ENCODE measurements around the gene RBPJL. TPM values are rescaled to one million over a fixed set of nuclear protein-coding genes. Genes with fewer than 3 reads are reported as not detected.

RBPJL gene
- total RNA-seq, 4 donors from 2014 or later = not detected

DNA sequence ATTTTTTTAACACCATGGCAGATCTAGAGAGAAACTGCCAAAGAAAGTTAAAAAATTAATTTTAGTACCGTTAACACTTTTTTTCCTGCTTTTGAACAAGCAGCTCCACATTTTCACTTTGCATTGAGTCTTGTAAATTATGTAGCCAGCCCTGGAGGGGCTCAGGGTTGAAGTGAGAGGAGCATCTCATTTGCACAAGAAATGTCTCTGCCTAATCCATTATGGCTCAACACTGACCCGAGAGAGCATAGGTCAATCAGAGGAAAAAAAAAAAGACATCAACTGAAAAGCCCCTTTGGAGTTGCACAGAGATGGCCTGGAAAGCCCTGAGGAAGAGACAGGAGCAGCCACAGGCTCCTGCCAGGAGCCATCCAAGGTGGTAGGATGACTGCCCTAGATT lies 48.0 kb upstream of the RBPJL start:
- H3K9me3 ChIP-seq = no peaks in the 10 kb centered on the region
- in situ Hi-C loops (cut with MboI; ENCODE audit: low pct_ligation_motif_present in 1 of 4, low pct_unique_long_range_greater_than_20kb in 1 of 4, low sequenced_read_pairs in 3 of 4) (no loop called here), intact Hi-C loops (cut with DNase I; ENCODE audit: low total_unique reads) (no loop called here)
- no peaks in the 10 kb centered on the region for H3K36me3 ChIP-seq
- H3K4me1 ChIP-seq = peaks cover 5 to 17% (median 14%) of the 10 kb centered on the region in 4 donors
- no peak overlapping the region for H3K4me3 ChIP-seq
- no peak for DNase-seq
- H3K27me3 ChIP-seq = peaks cover 5% of the 10 kb centered on the region
- TF ChIP-seq EP300 (IDR thresholded peaks at IDR 0.05; ENCODE audit: low read depth) = no peak
- TF ChIP-seq POLR2A (IDR thresholded peaks at IDR 0.05) = no peak
- no peak for TF ChIP-seq POLR2AphosphoS5 (IDR thresholded peaks at IDR 0.05)
- TF ChIP-seq, protein P1, sequence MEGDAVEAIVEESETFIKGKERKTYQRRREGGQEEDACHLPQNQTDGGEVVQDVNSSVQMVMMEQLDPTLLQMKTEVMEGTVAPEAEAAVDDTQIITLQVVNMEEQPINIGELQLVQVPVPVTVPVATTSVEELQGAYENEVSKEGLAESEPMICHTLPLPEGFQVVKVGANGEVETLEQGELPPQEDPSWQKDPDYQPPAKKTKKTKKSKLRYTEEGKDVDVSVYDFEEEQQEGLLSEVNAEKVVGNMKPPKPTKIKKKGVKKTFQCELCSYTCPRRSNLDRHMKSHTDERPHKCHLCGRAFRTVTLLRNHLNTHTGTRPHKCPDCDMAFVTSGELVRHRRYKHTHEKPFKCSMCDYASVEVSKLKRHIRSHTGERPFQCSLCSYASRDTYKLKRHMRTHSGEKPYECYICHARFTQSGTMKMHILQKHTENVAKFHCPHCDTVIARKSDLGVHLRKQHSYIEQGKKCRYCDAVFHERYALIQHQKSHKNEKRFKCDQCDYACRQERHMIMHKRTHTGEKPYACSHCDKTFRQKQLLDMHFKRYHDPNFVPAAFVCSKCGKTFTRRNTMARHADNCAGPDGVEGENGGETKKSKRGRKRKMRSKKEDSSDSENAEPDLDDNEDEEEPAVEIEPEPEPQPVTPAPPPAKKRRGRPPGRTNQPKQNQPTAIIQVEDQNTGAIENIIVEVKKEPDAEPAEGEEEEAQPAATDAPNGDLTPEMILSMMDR (IDR thresholded peaks at IDR 0.05) = no peak
- H3K27ac ChIP-seq = no peak overlapping the region
- WGBS, 2 donors (ENCODE audit: low coverage in 1 of 2) = 72 to 75% methylated on average over 2 of the region's 2 CpGs

DNA sequence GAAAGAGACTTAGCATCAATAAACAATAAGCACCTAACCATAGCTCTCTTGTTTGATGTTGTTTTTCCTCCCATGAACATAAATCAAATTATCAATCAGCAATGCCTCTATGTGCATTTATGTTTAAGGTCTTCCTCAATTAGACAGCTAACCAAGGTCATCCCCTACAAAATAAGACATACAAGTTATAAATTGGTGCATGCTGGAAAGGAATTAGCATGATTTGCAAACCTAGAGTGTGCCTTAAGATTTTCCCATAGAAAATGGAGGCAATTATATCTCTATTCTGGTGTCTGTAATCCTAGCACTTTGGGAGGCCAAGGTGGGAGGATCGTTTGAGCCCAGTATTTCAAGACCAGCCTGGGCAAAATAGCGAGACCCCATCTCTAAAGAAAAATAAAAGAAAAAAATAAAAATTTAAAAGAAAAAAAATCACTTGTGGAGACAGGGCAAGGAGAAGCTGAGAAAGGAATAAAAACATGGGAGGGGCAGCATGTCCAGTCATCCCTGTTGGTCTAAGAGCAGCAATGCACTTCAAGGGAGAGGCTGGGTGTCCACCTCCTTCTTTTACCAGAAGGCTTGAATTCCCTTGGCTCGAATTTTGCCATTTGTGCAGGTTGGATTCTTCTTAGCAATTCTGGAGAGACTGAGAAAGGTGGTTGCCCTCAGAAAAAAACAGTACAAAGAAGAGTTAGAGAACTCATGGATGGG lies 42.9 kb upstream of the RBPJL start:
- H3K9me3 ChIP-seq = no peaks in the 10 kb centered on the region
- intact Hi-C loops (cut with DNase I; ENCODE audit: low total_unique reads) = no loop called here
- WGBS, 2 donors (ENCODE audit: low coverage in 1 of 2) = 71 to 90% methylated on average over 2 to 3 of the region's 3 CpGs

DNA sequence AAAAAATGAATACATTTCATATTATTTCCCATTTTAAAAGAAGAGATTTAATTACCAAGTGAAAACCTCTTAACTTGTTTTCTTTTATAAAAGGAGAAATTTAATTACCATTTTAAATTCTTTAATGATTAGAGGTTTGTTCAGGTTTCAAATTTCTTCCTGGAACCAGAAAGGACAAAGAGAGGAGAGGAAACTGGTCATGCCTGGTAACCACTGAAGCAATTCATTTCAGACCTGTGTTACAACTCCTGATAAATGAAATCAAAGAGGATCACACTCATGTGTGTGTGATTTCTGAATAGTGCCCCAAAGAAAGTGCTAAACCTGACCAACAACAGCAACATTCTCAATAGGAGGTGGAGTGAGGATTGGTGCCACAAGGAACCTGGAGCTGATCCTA lies 39.7 kb upstream of the RBPJL start:
- TF ChIP-seq, protein P1 (IDR thresholded peaks at IDR 0.05) = no peak
- no peak for TF ChIP-seq EP300 (IDR thresholded peaks at IDR 0.05; ENCODE audit: low read depth)
- Histone ChIP-seq H3K4me3 (no peak overlapping the region), H3K27ac (no peak overlapping the region), H3K4me1 (no peaks in the 10 kb centered on the region), H3K36me3 (no peaks in the 10 kb centered on the region), H3K9me3 (no peaks in the 10 kb centered on the region), H3K27me3 (peaks cover 17% of the 10 kb centered on the region)
- in situ Hi-C loops (cut with MboI; ENCODE audit: low pct_ligation_motif_present in 1 of 4, low pct_unique_long_range_greater_than_20kb in 1 of 4, low sequenced_read_pairs in 3 of 4) = no loop called here
- intact Hi-C loops (cut with DNase I; ENCODE audit: low total_unique reads) = no loop called here
- DNase-seq = no peak

More for the DNA sequence above, 42.9 kb upstream of the RBPJL start:
- TF ChIP-seq POLR2A (IDR thresholded peaks at IDR 0.05) = no peak
- TF ChIP-seq POLR2AphosphoS5 (IDR thresholded peaks at IDR 0.05) = no peak
- TF ChIP-seq EP300 (IDR thresholded peaks at IDR 0.05; ENCODE audit: low read depth) = no peak
- TF ChIP-seq, protein P1 (IDR thresholded peaks at IDR 0.05) = no peak
- Histone ChIP-seq H3K4me3 (no peak overlapping the region), H3K4me1 (no peaks in the 10 kb centered on the region), H3K27ac (no peak overlapping the region), H3K27me3 (peaks cover 16% of the 10 kb centered on the region), H3K36me3 (no peaks in the 10 kb centered on the region)
- DNase-seq = no peak
- in situ Hi-C loops (cut with MboI; ENCODE audit: low pct_ligation_motif_present in 1 of 4, low pct_unique_long_range_greater_than_20kb in 1 of 4, low sequenced_read_pairs in 3 of 4) = no loop called here

DNA sequence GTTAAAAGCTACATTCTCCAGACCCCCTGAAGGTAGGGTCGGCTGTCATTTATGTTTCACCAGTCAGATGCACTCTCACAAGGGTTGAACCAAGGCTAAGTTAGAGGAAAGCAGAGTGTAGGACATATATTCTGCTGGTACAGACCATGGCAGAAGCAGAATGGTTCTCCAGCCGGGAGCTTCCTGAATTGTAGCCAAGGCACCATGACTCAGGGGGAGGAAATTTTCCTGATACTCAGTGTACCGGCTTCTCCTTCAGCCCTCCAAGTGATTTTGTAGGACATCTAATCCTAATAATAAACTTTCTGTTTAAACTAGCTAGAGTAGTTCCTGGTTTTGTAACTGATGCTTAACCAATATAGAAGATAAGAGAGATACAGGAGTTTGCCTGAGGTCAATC lies 38.1 kb upstream of the RBPJL start:
- TF ChIP-seq EP300 (IDR thresholded peaks at IDR 0.05; ENCODE audit: low read depth) = no peak
- TF ChIP-seq, protein P1 (IDR thresholded peaks at IDR 0.05) = no peak
- TF ChIP-seq POLR2AphosphoS5 (IDR thresholded peaks at IDR 0.05) = no peak
- no peak for TF ChIP-seq POLR2A (IDR thresholded peaks at IDR 0.05)
- Histone ChIP-seq H3K27ac (no peak overlapping the region), H3K4me3 (no peak overlapping the region), H3K36me3 (no peaks in the 10 kb centered on the region), H3K9me3 (no peaks in the 10 kb centered on the region), H3K4me1 (no peaks in the 10 kb centered on the region), H3K27me3 (peaks cover 19% of the 10 kb centered on the region)
- whole genome bisulfite sequencing, 2 donors (ENCODE audit: low coverage in 1 of 2) = 74 to 76% methylated on average over 3 of the region's 3 CpGs
- intact Hi-C loops (cut with DNase I; ENCODE audit: low total_unique reads) = no loop called here
- in situ Hi-C loops (cut with MboI; ENCODE audit: low pct_ligation_motif_present in 1 of 4, low pct_unique_long_range_greater_than_20kb in 1 of 4, low sequenced_read_pairs in 3 of 4) = no loop called here
- no peak for DNase-seq
